ENCODE measurements around the gene PCDH11X. TPM values are rescaled to one million over a fixed set of nuclear protein-coding genes. Genes with fewer than 3 reads are reported as not detected.
"Not testable (repeated sequence)": the region's sequence is repeated elsewhere in the genome, so short reads cannot be mapped to it uniquely, and the experiment has no call there.

PCDH11X gene, protein sequence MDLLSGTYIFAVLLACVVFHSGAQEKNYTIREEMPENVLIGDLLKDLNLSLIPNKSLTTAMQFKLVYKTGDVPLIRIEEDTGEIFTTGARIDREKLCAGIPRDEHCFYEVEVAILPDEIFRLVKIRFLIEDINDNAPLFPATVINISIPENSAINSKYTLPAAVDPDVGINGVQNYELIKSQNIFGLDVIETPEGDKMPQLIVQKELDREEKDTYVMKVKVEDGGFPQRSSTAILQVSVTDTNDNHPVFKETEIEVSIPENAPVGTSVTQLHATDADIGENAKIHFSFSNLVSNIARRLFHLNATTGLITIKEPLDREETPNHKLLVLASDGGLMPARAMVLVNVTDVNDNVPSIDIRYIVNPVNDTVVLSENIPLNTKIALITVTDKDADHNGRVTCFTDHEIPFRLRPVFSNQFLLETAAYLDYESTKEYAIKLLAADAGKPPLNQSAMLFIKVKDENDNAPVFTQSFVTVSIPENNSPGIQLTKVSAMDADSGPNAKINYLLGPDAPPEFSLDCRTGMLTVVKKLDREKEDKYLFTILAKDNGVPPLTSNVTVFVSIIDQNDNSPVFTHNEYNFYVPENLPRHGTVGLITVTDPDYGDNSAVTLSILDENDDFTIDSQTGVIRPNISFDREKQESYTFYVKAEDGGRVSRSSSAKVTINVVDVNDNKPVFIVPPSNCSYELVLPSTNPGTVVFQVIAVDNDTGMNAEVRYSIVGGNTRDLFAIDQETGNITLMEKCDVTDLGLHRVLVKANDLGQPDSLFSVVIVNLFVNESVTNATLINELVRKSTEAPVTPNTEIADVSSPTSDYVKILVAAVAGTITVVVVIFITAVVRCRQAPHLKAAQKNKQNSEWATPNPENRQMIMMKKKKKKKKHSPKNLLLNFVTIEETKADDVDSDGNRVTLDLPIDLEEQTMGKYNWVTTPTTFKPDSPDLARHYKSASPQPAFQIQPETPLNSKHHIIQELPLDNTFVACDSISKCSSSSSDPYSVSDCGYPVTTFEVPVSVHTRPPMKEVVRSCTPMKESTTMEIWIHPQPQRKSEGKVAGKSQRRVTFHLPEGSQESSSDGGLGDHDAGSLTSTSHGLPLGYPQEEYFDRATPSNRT (N-terminal part only)
- not detected for total RNA-seq
- long read RNA-seq: 0 reads

- peak; percentile 9 for DNase-seq
- intact Hi-C loops (cut with micrococcal nuclease); ATAC-seq: not testable (repeated sequence)
Measured at GRCh38 chrX:91779135-91779534, at the start of gene PCDH11X. Gene PCDH11X, plus strand, starts transcription at chrX:91779375. Its CDS starts 56,130 bp downstream, at chrX:91835505.

GRCh38 chrX:91747446-91747845 lies 31.7 kb upstream of the PCDH11X start:
- intact Hi-C loops (cut with micrococcal nuclease); DNase-seq; ATAC-seq: not testable (repeated sequence)

- intact Hi-C loops (cut with micrococcal nuclease); ATAC-seq; DNase-seq: not testable (repeated sequence)
Measured at GRCh38 chrX:91753022-91753421, 26.2 kb upstream of the PCDH11X start.

DNA sequence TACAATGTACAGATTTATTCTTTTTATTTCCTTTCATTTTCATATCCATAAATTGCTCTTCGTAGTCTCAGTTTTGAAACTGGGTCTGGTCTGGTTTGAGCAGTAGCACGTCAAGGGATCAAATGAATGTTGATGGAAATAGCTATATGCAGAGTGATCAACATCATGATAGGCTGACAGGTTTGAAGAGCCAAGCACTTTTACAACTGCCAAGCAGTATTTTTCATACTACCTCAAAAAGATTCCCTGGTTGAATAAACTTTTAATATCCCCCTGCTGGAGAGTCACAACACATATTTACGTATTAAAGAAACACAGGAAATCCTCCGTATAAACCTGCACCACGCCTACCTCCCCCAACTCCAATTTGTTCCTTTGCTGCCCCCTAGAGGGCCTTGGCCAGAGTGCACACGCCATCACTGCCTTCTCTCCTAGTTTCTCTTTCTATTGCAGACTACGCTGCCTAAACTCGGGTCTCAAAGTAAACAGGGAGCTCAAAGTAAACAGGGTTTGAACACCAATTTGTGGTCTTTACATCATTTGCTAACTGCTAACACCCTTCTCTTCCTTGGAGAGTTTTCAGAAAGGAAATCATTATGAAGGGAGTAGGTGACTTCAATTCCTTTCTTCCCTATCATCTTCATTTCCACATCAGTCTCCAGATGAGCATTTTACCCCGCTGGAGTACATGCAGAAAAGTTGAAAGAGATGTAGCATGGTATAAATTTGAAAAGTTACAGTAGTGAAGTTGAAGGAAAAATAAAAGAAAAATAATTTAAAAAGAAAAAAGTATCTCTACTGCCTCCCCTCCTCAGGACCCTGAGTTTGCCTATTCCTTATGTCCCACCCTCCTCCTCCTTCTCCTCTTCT lies 8.3 kb upstream of the PCDH11X start:
- peak; percentile 43 for ATAC-seq
- intact Hi-C loops (cut with micrococcal nuclease); DNase-seq: not testable (repeated sequence)

- ATAC-seq; intact Hi-C loops (cut with micrococcal nuclease); DNase-seq: not testable (repeated sequence)
Measured at GRCh38 chrX:91773943-91774342, 5.2 kb upstream of the PCDH11X start.

GRCh38 chrX:91780008-91780407 lies 833 bp downstream of the PCDH11X start:
- intact Hi-C loops (cut with micrococcal nuclease); ATAC-seq; DNase-seq: not testable (repeated sequence)

GRCh38 chrX:91780698-91781097 lies 1.5 kb downstream of the PCDH11X start:
- DNase-seq; intact Hi-C loops (cut with micrococcal nuclease); ATAC-seq: not testable (repeated sequence)

DNA sequence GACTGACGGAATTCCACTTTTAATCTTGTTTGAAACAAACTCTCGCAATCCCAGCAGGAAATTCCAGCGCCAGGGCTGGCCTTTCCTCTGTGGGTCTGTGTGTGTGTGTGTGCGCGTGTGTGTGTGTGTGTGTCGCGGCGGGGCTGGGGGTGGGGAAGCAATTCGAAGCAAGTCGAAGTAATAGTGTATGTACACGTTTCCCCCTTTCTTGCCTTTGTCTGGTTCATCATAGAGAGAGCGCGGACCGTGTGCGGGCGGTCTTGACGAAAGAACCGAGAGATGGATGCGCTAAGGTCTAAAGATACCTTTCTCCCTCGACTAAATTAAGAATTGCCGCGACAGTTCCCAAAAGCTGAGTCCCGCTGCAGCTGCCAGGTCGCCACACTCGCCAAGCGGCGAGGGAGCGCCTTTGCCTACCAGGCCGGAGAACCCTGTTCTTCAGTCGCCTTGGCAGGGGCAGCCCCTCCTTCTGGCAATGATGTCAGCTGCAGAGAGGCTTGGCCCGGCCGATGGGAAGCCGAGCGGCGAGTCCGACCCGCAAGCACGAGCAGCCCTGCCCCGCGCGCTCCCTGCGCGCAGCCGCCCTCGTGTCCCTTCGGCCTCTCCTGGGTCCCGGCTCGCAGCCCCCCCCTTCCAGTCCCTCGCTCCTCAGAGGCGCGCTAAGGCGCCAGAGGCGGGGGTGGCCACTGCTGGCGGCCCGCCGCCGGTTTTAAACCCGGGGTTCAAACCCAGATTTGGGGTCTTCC lies 2.6 kb downstream of the PCDH11X start:
- intact Hi-C loops (cut with micrococcal nuclease); ATAC-seq; DNase-seq: not testable (repeated sequence)

DNA sequence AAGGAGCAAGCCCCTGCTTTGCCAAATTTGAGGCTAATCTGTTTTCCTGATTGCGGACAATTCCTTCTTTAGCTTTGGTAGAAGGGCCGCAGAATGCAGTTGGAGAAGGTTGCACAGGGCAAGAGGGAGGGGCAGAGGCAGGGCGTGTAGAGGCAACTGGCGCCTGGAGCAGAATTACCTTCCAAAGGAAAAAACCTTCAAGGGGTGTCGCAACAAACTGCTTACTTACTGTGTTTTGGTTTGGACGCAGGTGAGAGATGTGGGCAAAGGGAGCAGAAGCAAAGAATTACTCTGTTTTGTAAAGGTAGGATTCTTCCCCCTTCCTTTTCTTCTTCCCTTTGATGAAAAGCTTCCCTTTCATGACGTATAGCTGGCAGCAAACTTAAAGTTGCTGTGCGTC lies 3.6 kb downstream of the PCDH11X start:
- ATAC-seq; DNase-seq; intact Hi-C loops (cut with micrococcal nuclease): not testable (repeated sequence)

GRCh38 chrX:91817537-91817936 lies 38.4 kb downstream of the PCDH11X start:
- DNase-seq; ATAC-seq; intact Hi-C loops (cut with micrococcal nuclease): not testable (repeated sequence)

- DNase-seq; intact Hi-C loops (cut with micrococcal nuclease); ATAC-seq: not testable (repeated sequence)
Measured at GRCh38 chrX:91825321-91825720, 46.1 kb downstream of the PCDH11X start.
